ENCODE measurements around the gene WDSUB1. TPM values are rescaled to one million over a fixed set of nuclear protein-coding genes. Genes with fewer than 3 reads are reported as not detected.
A peak's percentile ranks its signal among the peaks of the same experiment; 100 is the strongest.

WDSUB1 gene, protein sequence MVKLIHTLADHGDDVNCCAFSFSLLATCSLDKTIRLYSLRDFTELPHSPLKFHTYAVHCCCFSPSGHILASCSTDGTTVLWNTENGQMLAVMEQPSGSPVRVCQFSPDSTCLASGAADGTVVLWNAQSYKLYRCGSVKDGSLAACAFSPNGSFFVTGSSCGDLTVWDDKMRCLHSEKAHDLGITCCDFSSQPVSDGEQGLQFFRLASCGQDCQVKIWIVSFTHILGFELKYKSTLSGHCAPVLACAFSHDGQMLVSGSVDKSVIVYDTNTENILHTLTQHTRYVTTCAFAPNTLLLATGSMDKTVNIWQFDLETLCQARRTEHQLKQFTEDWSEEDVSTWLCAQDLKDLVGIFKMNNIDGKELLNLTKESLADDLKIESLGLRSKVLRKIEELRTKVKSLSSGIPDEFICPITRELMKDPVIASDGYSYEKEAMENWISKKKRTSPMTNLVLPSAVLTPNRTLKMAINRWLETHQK
- 10 to 100 TPM in 3 of 10 donors, 1 to 10 TPM in 7; 7.9 to 10.2 (median 8.8) TPM for polyA plus RNA-seq (ENCODE audit: insufficient read length in 10 of 10)
- long read RNA-seq, donor 1: 0 reads
- long read RNA-seq, donor 2, partial matches to known transcripts: 0 of 3 reads
- long read RNA-seq, donor 2, other reads (novel, unspliced or antisense): 0 of 3 reads
- long read RNA-seq, donor 3: 0 reads
- long read RNA-seq, donor 4, partial matches to known transcripts: 0 of 2 reads
- long read RNA-seq, donor 4, other reads (novel, unspliced or antisense): 0 of 2 reads
- long read RNA-seq, donor 5, partial matches to known transcripts: 0 of 2 reads
- long read RNA-seq, donor 5, other reads (novel, unspliced or antisense): 0 of 2 reads
- long read RNA-seq, donor 6, partial matches to known transcripts: 0 of 2 reads
- long read RNA-seq, donor 6, other reads (novel, unspliced or antisense): 0 of 2 reads
- long read RNA-seq, donor 7, partial matches to known transcripts: 0 of 1 reads
- long read RNA-seq, donor 7, other reads (novel, unspliced or antisense): 0 of 1 reads
- long read RNA-seq, donor 8, partial matches to known transcripts: 0 of 1 reads
- long read RNA-seq, donor 8, other reads (novel, unspliced or antisense): 0 of 1 reads
- long read RNA-seq, donor 9: 0 reads

DNA sequence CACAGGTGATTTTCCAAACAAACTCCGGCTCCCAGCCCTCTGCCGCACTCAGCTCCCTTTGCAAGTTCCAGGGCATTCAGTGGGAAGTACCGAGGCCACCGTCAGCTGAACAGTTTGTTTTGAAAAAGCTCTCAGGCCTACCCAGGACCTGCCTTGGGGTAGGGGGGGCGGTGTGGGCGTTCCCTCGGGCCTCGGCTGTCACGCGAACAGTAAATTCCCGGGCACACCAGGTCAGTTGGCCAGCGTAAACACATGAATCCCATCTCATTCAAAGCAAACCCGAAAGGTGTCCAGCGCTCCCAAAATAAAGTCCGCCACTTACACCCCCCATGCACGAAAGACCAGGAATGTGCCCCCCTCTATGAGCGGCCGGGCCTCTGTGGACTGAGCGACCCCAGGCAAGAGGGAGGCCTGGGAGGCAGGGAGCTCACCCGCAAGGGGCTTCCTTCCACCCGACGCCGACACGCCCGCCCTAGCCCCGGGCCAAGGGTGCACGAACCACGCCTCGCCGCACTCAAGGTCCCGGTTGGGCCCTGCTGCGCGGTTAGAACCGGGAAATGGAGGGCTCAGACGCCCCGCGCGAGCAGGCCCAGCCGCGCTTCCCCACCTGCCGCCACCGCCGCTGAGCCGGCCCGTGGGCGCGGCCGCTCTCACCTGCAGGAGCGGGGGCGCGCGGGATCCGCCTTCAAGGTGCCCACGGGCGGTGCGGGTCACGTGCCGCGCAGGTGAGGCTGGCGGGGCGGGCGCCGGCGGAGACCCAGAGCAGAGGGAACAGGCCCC is at the start of gene WDSUB1:
TSS of gene WDSUB1 (minus strand) at position 775 of the 780 bp plus-strand sequence. CDS start 3,634 bp downstream, outside the sequence.
- DNase-seq: peak; percentile 33 to 81 (median 51)

DNA sequence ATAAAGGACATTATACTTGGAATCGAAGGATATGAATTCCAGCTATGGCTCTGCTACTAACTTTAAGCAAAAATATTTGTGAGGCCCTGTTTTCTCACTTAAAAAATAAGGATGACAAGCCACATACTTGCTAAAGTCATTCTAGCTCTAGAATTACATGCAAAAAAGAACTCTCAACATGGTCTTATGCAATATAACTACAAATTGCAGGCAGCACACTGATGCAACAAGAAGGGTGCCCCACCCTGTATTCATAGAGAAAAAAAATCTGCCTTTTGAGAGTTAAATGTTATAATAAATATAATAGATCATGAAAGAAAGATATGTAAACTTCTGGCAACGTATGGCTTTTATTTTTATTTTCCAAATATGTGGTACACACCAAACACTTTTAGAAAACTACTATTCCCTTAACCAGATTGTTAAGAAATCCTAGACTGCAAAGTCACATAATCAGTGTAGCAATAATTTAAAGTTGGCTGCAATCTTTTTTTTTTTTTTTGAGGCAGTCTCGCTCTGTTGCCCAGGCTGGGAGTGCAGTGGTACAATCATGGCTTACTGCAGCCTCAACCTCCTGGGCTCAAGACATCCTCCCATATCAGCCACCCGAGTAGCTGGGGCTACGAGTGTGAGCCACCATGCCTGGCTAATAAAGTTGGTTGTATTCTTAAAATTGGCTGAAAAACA is 40.2 kb upstream of the WDSUB1 start:
- DNase-seq: peak in 2 of 3 donors; percentile 2 to 5

DNA sequence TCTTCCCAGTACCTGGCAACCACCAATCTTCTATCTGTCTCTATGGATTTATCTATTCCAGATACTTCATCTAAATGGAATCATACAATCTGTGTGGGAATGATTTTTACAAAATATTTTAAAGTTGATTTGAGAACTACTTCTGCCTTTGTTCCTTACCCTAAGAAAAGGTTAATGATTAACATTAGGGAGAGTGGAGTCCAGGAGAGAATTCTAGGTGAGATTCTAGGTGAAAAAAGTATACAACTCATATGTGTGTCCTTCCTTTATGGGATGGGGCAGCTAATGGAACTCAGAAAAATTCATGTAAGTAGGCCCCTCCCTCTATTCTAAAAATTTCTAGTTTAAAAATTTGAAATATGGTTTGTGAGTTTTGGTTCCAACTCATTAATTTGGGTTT is 35.9 kb upstream of the WDSUB1 start:
- no peak for DNase-seq

DNA sequence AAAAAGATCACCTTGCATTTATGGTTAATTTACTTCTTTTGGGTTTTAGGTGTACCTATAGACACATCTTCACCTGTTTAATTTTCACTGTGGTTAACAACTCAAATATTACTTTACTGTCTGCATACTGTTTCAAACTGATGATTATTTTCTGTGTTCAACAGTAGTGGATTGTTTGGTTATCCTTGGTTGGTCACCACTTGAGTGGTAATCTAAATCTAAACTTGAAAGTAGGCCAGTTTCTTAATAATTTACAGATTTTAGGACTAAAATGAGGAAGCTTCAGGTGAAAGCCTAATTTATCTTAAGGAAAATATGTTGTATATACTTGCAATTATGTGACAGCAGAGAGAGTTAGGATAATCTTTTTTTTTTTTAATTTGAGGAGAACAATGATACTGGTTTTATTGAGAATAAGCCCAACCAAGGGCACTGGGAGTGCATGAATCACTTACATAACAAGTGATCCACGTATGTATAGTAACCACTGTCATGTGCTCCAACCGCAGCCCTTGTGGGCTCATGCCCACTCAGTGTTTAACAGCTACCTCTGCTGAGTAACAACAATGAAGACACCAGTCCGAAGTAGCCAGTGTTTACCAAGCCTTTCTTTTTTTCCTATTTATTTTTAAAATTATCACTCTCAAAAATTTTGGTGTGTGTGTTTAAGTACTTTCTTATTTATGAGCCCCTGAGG is 31.0 kb upstream of the WDSUB1 start:
- DNase-seq: no peak

DNA sequence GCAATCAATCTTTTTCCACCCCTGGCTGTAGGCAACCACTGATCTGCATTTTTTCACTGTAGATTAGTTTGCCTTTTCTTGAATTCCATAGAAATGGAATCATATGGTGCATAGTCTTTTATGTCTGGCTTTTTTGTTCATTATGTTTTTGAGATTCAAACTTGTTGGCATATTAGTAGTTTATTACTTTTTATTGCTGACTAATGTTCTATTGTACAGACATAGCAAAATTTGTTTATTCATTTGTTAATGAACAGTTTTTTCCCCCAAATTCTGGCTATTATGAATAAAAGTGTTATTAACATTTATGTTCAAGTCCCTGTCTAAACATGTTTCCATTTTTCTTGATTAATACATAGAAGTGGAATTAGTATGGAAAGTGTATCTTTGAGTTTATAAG is 21.4 kb upstream of the WDSUB1 start:
- DNase-seq: no peak

DNA sequence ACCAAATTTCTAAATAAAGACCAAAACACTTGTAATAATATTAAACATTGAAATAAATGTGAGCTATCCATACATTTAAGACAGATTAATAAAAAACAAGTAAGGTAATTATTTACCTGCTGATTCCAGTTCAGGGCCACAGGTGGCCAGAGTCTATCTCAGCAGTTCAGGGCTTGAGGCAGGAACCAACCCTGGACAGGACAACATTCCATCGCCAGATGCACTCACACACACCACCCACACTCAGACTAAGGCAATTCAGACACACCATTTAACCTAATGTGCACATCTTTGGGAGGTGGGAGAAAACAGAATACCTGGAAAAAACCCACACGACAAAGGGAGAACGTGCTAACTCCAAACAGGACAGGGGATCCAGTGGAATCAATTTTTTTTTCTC is 14.1 kb upstream of the WDSUB1 start:
- DNase-seq: no peak

DNA sequence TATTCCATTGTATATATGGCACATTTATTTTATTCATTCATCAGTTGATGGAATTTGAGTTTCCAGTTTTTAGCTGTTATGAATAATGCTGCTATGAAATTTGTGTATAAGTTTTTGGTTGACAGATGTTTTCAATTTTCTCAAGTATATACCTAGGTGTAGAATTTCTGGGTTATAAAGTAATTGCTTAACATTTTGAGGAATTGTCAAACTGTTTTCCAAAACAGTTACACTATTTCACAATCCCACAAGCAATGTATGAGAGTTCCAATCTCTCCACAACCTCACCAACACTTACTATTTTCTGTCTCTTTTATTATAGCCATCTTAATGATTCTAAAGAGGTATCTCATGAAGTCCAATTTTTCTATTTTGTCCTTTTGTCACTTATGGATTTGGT is 12.5 kb upstream of the WDSUB1 start:
- DNase-seq: no peak

DNA sequence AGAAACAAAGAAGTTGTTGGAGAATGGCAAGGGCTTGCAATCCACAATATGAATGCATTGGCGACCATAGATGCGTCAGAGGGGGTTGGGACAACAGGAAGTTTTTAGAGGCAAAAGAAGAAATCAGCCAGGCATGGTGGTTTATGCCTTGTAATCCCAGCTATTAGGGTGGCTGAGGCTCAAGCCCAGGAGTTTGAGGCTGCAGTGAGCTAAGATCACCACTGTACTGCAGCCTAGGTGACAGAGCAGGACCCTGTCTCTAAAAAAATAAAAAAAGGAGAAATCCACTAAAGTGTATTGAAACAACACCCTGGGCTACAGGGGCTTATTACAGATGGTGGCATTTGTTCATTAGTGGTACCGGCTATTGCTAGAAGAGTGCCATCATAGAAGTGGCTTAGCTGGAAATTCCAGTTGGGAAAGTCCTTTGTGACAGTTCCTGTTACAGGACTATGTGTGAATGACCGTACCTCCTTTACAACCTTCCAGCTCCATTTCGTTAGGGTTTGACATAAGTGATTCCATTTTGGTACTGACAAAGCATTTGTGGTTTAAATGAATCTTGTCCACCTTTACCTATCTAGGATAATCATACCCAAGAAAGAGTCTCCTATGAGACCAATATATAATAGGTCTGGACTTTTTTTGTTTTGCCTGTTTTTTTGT is 10.7 kb upstream of the WDSUB1 start:
- no peak for DNase-seq

DNA sequence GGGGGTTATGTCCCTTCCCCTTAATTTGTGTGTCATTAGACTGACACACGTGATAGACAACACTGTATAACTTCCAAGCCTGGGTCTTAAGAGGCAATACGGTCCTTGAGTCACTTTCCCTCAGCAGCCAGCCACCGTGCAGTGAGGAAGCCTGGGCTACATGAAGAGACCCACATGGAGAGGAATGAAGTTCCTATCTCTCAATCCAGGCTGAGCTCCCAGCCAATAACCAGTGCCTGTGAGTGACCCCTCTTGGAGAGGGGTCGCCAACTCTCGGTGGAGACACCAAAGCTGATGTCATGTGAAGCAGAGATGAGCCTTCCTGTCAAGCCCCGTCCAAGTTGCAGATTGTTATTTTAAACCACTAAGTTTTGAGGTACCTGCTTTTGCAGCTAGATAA is 5.7 kb upstream of the WDSUB1 start:
- no peak for DNase-seq

DNA sequence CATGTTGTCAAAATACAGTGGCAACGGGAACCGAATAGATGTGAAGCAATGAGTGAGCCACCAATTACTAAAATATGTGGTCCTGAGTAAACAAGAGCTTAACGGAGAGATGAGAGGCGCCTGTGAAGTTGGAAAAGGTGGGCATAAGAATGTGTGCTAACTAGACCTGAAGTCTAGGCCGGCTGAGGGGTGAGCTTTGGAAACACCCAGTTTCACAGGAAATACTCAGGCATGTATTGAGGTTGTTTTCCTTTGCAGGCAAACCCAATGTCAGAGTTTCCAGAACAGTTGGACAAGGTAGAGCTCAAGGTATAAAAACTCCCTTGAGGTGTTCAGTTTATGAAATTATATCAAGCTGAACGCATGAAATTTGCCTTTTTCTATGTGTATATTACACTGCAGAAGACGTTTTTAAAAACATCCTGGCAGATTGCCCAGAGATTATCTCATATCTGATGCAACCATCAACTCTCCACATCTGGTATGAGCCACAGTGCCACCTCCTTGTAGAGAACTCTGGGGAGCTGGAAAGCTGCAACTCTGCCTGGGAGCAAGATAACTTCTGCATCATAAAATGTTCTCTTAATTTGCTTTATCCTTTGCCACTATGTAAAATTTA is 3.9 kb upstream of the WDSUB1 start:
- DNase-seq: peak; percentile 50 to 72 (median 70)

DNA sequence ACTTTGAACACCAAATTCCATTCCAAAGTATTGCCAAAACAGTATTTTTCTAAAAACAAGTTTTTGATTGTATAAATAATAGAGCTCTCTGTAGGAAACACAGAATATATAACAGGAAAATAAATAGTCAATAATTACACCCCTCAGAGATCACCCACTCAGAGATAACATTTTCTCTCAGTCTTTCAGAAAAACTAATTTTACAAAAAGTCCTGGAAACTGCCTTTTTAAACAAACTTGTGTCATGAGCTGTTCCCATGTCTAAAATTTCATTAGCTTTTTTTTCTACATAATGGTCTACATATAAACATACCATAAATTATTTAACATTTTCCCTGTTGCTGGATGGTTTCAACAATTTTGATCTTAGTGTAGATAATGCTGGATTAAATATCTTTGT is 1.2 kb upstream of the WDSUB1 start:
- no peak for DNase-seq

DNA sequence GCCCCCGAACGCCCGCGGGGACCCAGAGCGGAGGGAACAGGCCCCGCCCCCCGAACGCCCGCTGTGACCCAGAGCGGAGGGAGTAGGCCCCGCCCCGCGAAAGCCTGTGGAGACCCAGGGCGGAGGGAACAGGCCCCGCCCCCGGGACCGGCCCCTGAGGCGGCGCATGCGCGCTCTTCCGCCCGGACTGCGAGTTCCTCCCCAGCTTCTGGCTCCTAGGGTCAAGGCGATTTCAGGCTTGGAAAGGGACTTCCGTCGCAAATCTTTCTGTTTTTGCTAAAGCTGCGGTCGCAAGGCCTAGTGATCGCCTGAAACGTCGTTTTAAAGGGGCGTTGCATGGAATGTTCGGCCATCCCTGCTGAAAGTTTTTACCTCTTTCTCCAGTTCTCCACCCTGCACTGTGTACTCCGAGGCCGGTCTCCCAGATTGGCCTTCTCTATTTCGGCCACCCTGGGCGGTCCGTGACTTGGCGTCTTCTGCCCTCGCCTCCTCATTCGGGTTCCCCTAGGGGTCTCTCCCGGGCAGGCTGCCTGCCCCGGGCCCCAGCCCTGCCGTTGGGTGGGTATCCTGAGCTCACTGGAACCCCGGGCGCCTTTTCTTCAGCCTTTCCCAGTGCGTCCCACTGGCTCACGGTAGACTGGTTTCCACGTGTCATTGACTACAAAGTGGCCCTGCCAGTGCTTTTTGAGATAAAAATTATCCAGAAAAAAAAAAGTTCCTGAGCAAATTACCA is 372 bp upstream of the WDSUB1 start:
- DNase-seq: peak; percentile 97 to 98 (median 98)

DNA sequence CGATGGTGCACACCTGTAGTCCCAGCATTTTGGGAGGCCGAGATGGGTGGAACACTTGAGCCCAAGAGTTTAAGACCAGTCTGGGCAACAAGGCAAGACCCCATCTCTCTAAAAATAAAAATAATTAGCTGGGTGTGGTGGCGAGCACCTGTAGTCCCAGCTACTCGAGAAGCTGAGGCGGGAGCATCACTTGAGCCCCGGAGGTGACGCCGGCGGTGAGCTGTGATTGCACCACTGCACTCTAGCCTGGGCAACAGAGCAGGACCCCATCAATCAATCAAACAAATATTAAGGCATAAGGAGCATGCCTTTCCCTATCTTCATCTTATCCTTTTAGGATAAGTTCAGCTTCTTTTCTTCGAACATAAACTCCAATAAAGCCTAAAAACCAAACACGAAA is 1.1 kb downstream of the WDSUB1 start:
- DNase-seq: no peak

DNA sequence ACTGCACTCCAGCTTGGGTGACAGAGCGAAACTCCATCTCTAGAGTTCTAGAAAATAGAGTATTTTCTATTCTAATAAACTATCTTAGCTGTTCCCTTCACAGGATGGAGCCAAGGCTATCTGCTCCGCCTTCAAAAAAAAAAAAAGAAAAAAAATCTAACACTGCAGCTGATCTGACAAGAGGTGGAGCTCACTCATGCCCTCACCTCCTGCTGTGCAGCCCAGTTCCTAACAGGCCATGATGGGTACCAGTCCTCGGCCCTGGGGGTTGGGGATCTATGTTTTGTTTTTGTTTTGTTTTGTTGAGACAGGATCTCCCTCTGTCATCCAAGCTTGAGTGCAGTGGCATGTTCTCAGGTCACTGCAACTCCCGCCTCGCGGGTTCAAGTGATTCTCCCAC is 3.0 kb downstream of the WDSUB1 start:
- DNase-seq: no peak

DNA sequence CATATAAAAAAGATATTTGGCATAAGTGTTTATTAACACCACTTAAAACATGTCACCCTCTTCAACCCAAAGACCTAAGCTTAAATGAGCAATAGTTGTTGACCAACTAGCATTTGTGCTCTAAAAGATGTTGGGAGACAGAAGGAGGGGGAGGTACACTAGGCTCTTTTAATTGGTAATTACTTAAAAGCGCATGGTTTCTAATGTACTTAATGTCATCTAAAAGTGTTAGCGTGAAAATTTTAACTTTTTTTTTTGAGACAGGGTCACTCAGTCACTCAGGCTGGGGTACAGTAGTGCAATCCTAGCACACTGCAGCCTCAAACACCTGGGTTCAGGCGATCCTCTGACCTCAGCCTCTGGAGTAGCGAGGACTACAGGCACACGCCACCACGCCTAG is 5.5 kb downstream of the WDSUB1 start:
- no peak for DNase-seq

DNA sequence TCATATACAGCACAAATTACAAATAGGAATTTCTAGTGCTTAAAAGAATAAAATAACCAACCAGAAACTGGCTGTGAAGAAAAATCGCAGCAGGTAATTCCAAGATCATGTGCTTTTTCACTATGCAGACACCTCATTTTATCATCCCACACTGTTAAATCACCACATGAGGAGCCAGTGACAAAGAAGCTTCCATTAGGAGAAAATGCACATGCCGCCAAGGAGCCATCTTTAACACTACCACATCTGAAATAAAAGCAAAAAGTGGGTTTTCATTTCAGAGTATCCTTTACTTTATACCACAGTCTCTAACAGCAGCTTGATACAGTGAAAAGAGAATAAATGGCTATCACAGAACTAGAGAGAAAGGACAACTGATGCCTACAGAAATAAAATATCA is 6.8 kb downstream of the WDSUB1 start:
- no peak for DNase-seq

DNA sequence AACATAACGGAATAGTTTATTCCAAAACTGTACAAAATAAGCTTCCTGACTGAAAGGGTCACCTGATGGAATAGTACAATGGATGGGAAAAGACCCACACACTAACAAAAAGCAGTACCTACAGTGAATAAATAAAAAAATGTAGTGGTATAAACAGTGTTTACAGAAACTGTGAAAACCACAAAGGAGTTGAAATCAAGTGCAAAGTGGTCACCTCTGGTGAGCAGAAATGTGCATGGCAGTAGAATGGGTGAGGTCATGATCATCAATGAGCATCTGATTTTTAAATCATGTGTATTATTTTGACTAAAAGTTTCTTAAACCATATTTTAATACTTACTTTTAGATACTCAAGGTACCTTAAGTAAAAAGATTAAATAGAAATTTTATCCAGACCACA is 11.4 kb downstream of the WDSUB1 start:
- DNase-seq: no peak

DNA sequence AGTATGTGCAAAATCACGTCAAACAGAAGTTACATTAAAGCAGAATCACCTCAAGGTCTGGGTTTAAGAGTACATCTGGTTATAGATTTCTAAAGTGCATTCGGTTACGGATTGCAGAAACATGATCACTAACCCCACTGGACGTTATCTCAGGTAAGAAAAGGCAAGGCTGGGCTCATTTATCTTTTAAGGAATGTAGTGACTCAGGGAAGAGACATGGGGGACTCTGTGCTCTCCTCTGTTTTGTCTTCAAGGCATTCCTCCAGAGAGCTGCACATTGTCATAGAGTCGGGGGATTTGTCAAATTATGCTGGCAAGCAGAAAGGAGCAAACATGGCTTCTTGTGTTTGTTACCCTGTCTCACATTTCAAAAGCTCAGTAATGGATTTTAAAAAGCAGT is 14.3 kb downstream of the WDSUB1 start:
- DNase-seq: no peak

All from muscle of back (tissue), 13 donors.